HG03342 (cell line): Measurements from ENCODE around the gene CUL1.
"Not testable (repeated sequence)": the region's sequence is repeated elsewhere in the genome, so short reads cannot be mapped to it uniquely, and the experiment has no call there.

Experiments
- ATAC-seq: cut with Tn5 transposase; IDR thresholded peaks from one replicate; pipeline ENCODE4 v1.9.1; 2021; ENCODE audit warnings: mild to moderate bottlenecking, moderate library complexity; ENCODE audit not compliant: unreplicated experiment

CUL1 gene

GRCh38 chr7:148696787-148697186 lies 1.9 kb upstream of the CUL1 start:
- no peak for ATAC-seq

- no peak for ATAC-seq
Measured at GRCh38 chr7:148697256-148698006, 1.3 kb upstream of the CUL1 start.

GRCh38 chr7:148698007-148698396 lies 701 bp upstream of the CUL1 start:
- peak; percentile 3 for ATAC-seq

- peak; percentile 37 for ATAC-seq
Measured at GRCh38 chr7:148699024-148699781, 500 bp downstream of the CUL1 start.

- no peak for ATAC-seq
Measured at GRCh38 chr7:148699782-148700629, 1.3 kb downstream of the CUL1 start.

- ATAC-seq = no peak
Measured at GRCh38 chr7:148700661-148701064, 2.0 kb downstream of the CUL1 start.

- ATAC-seq = no peak
Measured at GRCh38 chr7:148701414-148701813, 2.7 kb downstream of the CUL1 start.

- no peak for ATAC-seq
Measured at GRCh38 chr7:148702876-148703670, 4.4 kb downstream of the CUL1 start.

- not testable (repeated sequence) for ATAC-seq
Measured at GRCh38 chr7:148703671-148703962, 4.9 kb downstream of the CUL1 start.

- ATAC-seq = no peak
Measured at GRCh38 chr7:148704189-148704588, 5.5 kb downstream of the CUL1 start.

GRCh38 chr7:148704970-148705369 lies 6.3 kb downstream of the CUL1 start:
- no peak for ATAC-seq

- ATAC-seq = no peak
Measured at GRCh38 chr7:148706368-148706767, 7.7 kb downstream of the CUL1 start.

- ATAC-seq = no peak
Measured at GRCh38 chr7:148708026-148708885, 9.6 kb downstream of the CUL1 start.

- ATAC-seq = no peak
Measured at GRCh38 chr7:148709014-148709413, 10.3 kb downstream of the CUL1 start.

- ATAC-seq = not testable (repeated sequence)
Measured at GRCh38 chr7:148710426-148710825, 11.7 kb downstream of the CUL1 start.

- peak; percentile 68 for ATAC-seq
Measured at GRCh38 chr7:148711191-148712102, 12.7 kb downstream of the CUL1 start.

GRCh38 chr7:148712678-148713329 lies 14.1 kb downstream of the CUL1 start:
- ATAC-seq = peak; percentile 50

GRCh38 chr7:148714498-148714897 lies 15.8 kb downstream of the CUL1 start:
- ATAC-seq = no peak
